ENCODE data around the gene LBX2. TPM values are rescaled to one million over a fixed set of nuclear protein-coding genes. Genes with fewer than 3 reads are reported as not detected.

The LBX2 gene, protein sequence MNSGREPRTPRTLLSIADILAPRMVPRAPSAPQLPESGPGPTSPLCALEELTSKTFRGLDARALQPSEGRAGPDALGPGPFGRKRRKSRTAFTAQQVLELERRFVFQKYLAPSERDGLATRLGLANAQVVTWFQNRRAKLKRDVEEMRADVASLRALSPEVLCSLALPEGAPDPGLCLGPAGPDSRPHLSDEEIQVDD
- 1.7 TPM for polyA plus RNA-seq (2012; ENCODE audit: insufficient read length, low read depth)

GRCh38 chr2:74499267-74499939 lies at the start of gene LBX2:
Gene LBX2, minus strand, starts transcription at chr2:74499603. Its CDS starts 66 bp downstream, at chr2:74499537.
- TF ChIP-seq FOXP2 (optimal IDR thresholded peaks at IDR 0.05; ENCODE audit: borderline replicate concordance, extremely low read depth, extremely low read length, insufficient read depth) (no peak), REST (IDR thresholded peaks at IDR 0.05; ENCODE audit: insufficient read depth in 1 of 2, low read depth in 2 of 2, low read length in 2 of 2) (no peak), TAF1 (IDR thresholded peaks at IDR 0.05; ENCODE audit: borderline replicate concordance, insufficient read depth, low read length) (no peak), SIN3A (IDR thresholded peaks at IDR 0.05; ENCODE audit: borderline replicate concordance, insufficient read depth, low read length) (no peak), POLR2AphosphoS5 (IDR thresholded peaks at IDR 0.05; ENCODE audit: low read depth, low read length) (no peak)

GRCh38 chr2:74548285-74548899 lies 49.0 kb upstream of the LBX2 start:
- no peak for TF ChIP-seq REST (IDR thresholded peaks at IDR 0.05; ENCODE audit: insufficient read depth in 1 of 2, low read depth in 2 of 2, low read length in 2 of 2)
- no peak for TF ChIP-seq TAF1 (IDR thresholded peaks at IDR 0.05; ENCODE audit: borderline replicate concordance, insufficient read depth, low read length)
- no peak for TF ChIP-seq FOXP2 (optimal IDR thresholded peaks at IDR 0.05; ENCODE audit: borderline replicate concordance, extremely low read depth, extremely low read length, insufficient read depth)
- TF ChIP-seq SIN3A (IDR thresholded peaks at IDR 0.05; ENCODE audit: borderline replicate concordance, insufficient read depth, low read length): no peak
- TF ChIP-seq POLR2AphosphoS5 (IDR thresholded peaks at IDR 0.05; ENCODE audit: low read depth, low read length): no peak

GRCh38 chr2:74546004-74546403 lies 46.6 kb upstream of the LBX2 start:
- TF ChIP-seq TAF1 (IDR thresholded peaks at IDR 0.05; ENCODE audit: borderline replicate concordance, insufficient read depth, low read length) (no peak), SIN3A (IDR thresholded peaks at IDR 0.05; ENCODE audit: borderline replicate concordance, insufficient read depth, low read length) (no peak), FOXP2 (optimal IDR thresholded peaks at IDR 0.05; ENCODE audit: borderline replicate concordance, extremely low read depth, extremely low read length, insufficient read depth) (no peak), REST (IDR thresholded peaks at IDR 0.05; ENCODE audit: insufficient read depth in 1 of 2, low read depth in 2 of 2, low read length in 2 of 2) (no peak), POLR2AphosphoS5 (IDR thresholded peaks at IDR 0.05; ENCODE audit: low read depth, low read length) (no peak)

DNA sequence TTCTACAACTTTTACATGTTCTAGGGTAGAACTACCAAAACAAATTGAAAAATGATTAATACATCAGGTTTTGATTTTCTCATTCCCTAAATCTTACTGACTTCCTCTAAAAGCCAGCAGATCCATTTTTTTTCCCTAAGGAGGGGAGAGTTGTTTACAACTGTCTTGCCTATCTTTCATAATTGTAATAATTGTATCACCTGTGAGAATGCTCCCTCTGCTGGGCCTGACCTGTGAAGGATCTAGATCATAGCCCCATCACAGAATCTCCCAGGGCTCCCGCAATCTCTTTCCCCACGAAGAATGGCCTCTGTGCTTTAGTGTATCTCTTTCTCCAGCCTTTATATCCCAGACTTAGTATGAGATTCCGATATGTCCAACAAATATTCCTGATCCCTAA lies 45.2 kb upstream of the LBX2 start:
- TF ChIP-seq FOXP2 (optimal IDR thresholded peaks at IDR 0.05; ENCODE audit: borderline replicate concordance, extremely low read depth, extremely low read length, insufficient read depth) (no peak), REST (IDR thresholded peaks at IDR 0.05; ENCODE audit: insufficient read depth in 1 of 2, low read depth in 2 of 2, low read length in 2 of 2) (no peak), SIN3A (IDR thresholded peaks at IDR 0.05; ENCODE audit: borderline replicate concordance, insufficient read depth, low read length) (no peak), POLR2AphosphoS5 (IDR thresholded peaks at IDR 0.05; ENCODE audit: low read depth, low read length) (no peak), TAF1 (IDR thresholded peaks at IDR 0.05; ENCODE audit: borderline replicate concordance, insufficient read depth, low read length) (no peak)

All from PFSK-1 (cell line).